K562 (cell line): Measurements from ENCODE around the gene TXNL1. TPM values are rescaled to one million over a fixed set of nuclear protein-coding genes. Genes with fewer than 3 reads are reported as not detected.

Experiments used
- CBFA2T2 ChIP-seq: fragments of 450-650 bp; conservative IDR thresholded peaks from 2 replicates; pipeline ENCODE4 v1.6.1; 2017; ENCODE audit warnings: mild to moderate bottlenecking
- LEF1 ChIP-seq: fragments of 450-650 bp; IDR thresholded peaks from 2 replicates; pipeline ENCODE4 v1.6.1; 2016; ENCODE audit warnings: mild to moderate bottlenecking
- RAD21 ChIP-seq, 2 experiments: fragments of 250-450 bp in 1 of 2; fragments of 450-650 bp in 1 of 2; sonication (Bioruptor Pico) in 1 of 2; formaldehyde crosslinking in 1 of 2; IDR thresholded peaks in 1 of 2; conservative IDR thresholded peaks in 1 of 2; 2 replicates each; pipeline versions ENCODE4 v1.4.0 to v1.8.0; 2020 to 2022; ENCODE audit warnings: mild to moderate bottlenecking in 2 of 2, moderate library complexity in 1 of 2
- SETDB1 ChIP-seq: IDR thresholded peaks from one replicate; pipeline ENCODE4 v1.6.1; 2012; ENCODE audit warnings: low read length, control low read depth, inconsistent platforms
- TCF7L2 ChIP-seq: fragments of 150-350 bp; IDR thresholded peaks from 2 replicates; pipeline ENCODE4 v1.6.1; 2016; ENCODE audit warnings: low read depth, mild to moderate bottlenecking, low read length, moderate library complexity
- polyA plus RNA-seq, 8 experiments: library from polyadenylated mRNA; depleted of rRNA in 4 of 8; stranded (reverse) in 5 of 8; unstranded in 3 of 8; fragments of >200 nt; fragmentation: Nextera tagmentation in 2 of 8; fragmentation: Illumina TruSeq in 1 of 8; extraction: Ambion mirVana in 2 of 8; extraction: Trizol in 1 of 8; gene quantifications; 2 replicates each; pipeline versions ENCODE4 v1.2.1 to v1.2.3, GENCODE V29; 2011 to 2014; ENCODE audit warnings: inconsistent platforms in 1 of 8, missing spikeins in 1 of 8
- total RNA-seq, 7 experiments: library from RNA; depleted of rRNA in 6 of 7; stranded (reverse); fragments of >200 nt in 6 of 7; fragmentation: Illumina TruSeq in 2 of 7; extraction: Trizol in 2 of 7; gene quantifications; 2 replicates each; pipeline versions ENCODE4 v1.2.1 to v1.2.3, GENCODE V29; 2011 to 2021; ENCODE audit warnings: low replicate concordance in 1 of 7
- TF ChIP-seq, protein P1 (sequence below), 2 experiments: fragments of 450-650 bp; formaldehyde crosslinking in 1 of 2; IDR thresholded peaks; 2 replicates each; pipeline versions ENCODE4 v1.4.0 to v1.6.1; 2014 to 2020; ENCODE audit warnings: mild to moderate bottlenecking in 2 of 2, borderline replicate concordance in 1 of 2, low read depth in 1 of 2

TXNL1 gene
- total and polyA plus RNA-seq, 9 of the 15 experiments (the other 6 are each of a cell fraction or from before 2014, with no cell fraction given): 45.4 to 103 (median 65.7) TPM

DNA sequence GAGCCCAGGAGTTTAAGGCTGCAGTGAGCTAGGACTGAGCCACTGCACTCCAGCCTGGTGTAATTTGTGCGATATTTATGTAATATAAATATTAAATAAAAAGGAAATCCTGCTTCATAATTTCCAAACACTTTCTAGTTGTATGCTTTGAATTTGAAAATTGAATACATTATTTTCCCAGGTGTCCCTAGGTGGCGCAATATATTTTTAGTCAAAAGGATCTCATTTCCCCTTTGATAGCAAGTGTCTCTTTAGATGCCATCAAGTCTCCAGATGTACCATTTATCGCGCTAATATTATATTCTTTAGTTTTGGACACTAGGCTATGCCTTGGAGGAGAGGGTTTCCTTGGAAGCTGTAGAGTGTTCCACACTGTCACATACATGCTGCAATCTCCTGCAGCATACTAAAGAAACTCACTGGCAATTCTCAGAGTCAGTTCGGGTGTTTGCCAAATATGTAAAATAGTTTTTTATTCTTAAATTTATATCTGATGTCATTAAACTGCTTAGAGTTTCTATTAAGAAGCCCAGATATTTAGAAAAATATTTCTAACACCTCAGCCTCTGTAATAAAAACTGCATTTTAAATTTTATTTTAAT, 7.1 kb upstream of the TXNL1 start (continued):
- TF ChIP-seq LEF1 (no peak), RAD21 (CRISPR knock-in tag; conservative IDR thresholded peaks at IDR 0.05 in 1 of 2, IDR thresholded peaks at IDR 0.05 in 1 of 2) (peak in 1 of 2 experiments; percentile 26; a peak in 1 of 4 replicates), CBFA2T2 (no peak), TCF7L2 (no peak), SETDB1 (no peak)
- TF ChIP-seq, protein P1, sequence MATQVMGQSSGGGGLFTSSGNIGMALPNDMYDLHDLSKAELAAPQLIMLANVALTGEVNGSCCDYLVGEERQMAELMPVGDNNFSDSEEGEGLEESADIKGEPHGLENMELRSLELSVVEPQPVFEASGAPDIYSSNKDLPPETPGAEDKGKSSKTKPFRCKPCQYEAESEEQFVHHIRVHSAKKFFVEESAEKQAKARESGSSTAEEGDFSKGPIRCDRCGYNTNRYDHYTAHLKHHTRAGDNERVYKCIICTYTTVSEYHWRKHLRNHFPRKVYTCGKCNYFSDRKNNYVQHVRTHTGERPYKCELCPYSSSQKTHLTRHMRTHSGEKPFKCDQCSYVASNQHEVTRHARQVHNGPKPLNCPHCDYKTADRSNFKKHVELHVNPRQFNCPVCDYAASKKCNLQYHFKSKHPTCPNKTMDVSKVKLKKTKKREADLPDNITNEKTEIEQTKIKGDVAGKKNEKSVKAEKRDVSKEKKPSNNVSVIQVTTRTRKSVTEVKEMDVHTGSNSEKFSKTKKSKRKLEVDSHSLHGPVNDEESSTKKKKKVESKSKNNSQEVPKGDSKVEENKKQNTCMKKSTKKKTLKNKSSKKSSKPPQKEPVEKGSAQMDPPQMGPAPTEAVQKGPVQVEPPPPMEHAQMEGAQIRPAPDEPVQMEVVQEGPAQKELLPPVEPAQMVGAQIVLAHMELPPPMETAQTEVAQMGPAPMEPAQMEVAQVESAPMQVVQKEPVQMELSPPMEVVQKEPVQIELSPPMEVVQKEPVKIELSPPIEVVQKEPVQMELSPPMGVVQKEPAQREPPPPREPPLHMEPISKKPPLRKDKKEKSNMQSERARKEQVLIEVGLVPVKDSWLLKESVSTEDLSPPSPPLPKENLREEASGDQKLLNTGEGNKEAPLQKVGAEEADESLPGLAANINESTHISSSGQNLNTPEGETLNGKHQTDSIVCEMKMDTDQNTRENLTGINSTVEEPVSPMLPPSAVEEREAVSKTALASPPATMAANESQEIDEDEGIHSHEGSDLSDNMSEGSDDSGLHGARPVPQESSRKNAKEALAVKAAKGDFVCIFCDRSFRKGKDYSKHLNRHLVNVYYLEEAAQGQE (IDR thresholded peaks at IDR 0.05; ENCODE audit: borderline replicate concordance): no peak
- TF ChIP-seq, protein P1 (CRISPR knock-in tag; IDR thresholded peaks at IDR 0.05; ENCODE audit: low read depth): no peak
